Adrenal gland (tissue), 5 donors: ENCODE data around the gene ATXN2.

Experiments
- POLR2A ChIP-seq, 2 donors: fragments of 450-650 bp; IDR thresholded peaks; one replicate each; pipeline ENCODE4 v1.6.1; 2017; ENCODE audit warnings: antibody characterized with exemption in 2 of 2, mild to moderate bottlenecking in 2 of 2, moderate library complexity in 1 of 2
- TF ChIP-seq, protein P1 (sequence below), 6 experiments: fragments of 450-650 bp in 4 of 6; fragments of 200-600 bp in 2 of 6; sonication (generic) in 1 of 6; IDR thresholded peaks; 1 replicate in 5 of 6; 2 replicates in 1 of 6; pipeline versions ENCODE4 v1.5.1 to v1.8.0; 2016 to 2021; ENCODE audit warnings: antibody characterized with exemption in 6 of 6, mild to moderate bottlenecking in 2 of 6, moderate library complexity in 1 of 6
- donor health status: DM: no; HTN: no; CAD: no.

DNA sequence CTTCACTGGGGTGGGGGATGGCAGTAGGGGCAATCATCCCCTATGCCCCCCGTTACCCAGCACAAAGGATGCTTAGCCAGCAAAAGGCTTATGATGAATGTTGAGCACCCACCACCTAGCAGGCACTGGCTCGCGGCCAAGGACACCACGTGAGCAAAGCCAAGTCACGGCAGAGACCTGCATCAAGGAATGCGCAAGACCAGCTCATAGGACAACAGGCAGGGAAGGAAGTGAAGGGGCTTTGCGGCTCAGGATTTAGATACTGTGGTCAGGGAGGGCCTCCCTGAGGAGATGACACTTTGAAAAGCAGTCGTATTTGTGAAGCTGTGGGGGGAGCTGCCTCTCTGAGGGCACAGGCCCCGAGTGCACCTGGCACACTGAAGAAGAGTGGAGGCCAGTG is 160.6 kb downstream of the ATXN2 start:
- no peak for TF ChIP-seq POLR2A (IDR thresholded peaks at IDR 0.05)
- TF ChIP-seq, protein P1, sequence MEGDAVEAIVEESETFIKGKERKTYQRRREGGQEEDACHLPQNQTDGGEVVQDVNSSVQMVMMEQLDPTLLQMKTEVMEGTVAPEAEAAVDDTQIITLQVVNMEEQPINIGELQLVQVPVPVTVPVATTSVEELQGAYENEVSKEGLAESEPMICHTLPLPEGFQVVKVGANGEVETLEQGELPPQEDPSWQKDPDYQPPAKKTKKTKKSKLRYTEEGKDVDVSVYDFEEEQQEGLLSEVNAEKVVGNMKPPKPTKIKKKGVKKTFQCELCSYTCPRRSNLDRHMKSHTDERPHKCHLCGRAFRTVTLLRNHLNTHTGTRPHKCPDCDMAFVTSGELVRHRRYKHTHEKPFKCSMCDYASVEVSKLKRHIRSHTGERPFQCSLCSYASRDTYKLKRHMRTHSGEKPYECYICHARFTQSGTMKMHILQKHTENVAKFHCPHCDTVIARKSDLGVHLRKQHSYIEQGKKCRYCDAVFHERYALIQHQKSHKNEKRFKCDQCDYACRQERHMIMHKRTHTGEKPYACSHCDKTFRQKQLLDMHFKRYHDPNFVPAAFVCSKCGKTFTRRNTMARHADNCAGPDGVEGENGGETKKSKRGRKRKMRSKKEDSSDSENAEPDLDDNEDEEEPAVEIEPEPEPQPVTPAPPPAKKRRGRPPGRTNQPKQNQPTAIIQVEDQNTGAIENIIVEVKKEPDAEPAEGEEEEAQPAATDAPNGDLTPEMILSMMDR (IDR thresholded peaks at IDR 0.05) = no peak
